ENCODE data around the gene KMT2A.

GRCh38 chr11:118519549-118519948 is 83.3 kb downstream of the KMT2A start:
- no peak for TF ChIP-seq DPF2 (IDR thresholded peaks at IDR 0.05)
- TF ChIP-seq HDAC2 (IDR thresholded peaks at IDR 0.05) = no peak
- TF ChIP-seq POLR2AphosphoS5 (IDR thresholded peaks at IDR 0.05; ENCODE audit: low read length) = no peak
- no peak for TF ChIP-seq TAF1 (IDR thresholded peaks at IDR 0.05; ENCODE audit: borderline replicate concordance, low read depth, low read length)
- TF ChIP-seq, protein P1, sequence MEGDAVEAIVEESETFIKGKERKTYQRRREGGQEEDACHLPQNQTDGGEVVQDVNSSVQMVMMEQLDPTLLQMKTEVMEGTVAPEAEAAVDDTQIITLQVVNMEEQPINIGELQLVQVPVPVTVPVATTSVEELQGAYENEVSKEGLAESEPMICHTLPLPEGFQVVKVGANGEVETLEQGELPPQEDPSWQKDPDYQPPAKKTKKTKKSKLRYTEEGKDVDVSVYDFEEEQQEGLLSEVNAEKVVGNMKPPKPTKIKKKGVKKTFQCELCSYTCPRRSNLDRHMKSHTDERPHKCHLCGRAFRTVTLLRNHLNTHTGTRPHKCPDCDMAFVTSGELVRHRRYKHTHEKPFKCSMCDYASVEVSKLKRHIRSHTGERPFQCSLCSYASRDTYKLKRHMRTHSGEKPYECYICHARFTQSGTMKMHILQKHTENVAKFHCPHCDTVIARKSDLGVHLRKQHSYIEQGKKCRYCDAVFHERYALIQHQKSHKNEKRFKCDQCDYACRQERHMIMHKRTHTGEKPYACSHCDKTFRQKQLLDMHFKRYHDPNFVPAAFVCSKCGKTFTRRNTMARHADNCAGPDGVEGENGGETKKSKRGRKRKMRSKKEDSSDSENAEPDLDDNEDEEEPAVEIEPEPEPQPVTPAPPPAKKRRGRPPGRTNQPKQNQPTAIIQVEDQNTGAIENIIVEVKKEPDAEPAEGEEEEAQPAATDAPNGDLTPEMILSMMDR (IDR thresholded peaks at IDR 0.05 in 2 of 3, conservative IDR thresholded peaks at IDR 0.05 in 1 of 3; ENCODE audit: control insufficient read depth in 2 of 3, extremely low read depth in 1 of 3, insufficient read depth in 1 of 3, low read depth in 3 of 3, low read length in 3 of 3) = no peak
- no peak for TF ChIP-seq MEF2A (IDR thresholded peaks at IDR 0.05; ENCODE audit: insufficient read depth, low read depth, low read length)
- no peak for TF ChIP-seq MLLT1 (IDR thresholded peaks at IDR 0.05)
